ENCODE results near the gene LY86.

Gene LY86

GRCh38 chr6:6656287-6656686, 67.8 kb downstream of the LY86 start:
- Histone ChIP-seq H3K9me2 (replicated peaks; ENCODE audit: control insufficient read depth, low read length) (no peaks in the 10 kb centered on the region), H3K4me2 (ENCODE audit: low read length) (no peak overlapping the region), H4K20me1 (ENCODE audit: control insufficient read depth, insufficient read depth, low read depth, low read length) (no peaks in the 10 kb centered on the region), H3K4me1 (ENCODE audit: control insufficient read depth, low read length) (peaks cover 25% of the 10 kb centered on the region), H3K9me3 (ENCODE audit: control insufficient read depth, insufficient read depth, low read length) (peaks cover 17% of the 10 kb centered on the region), H3K4me3 (ENCODE audit: low read length) (no peak overlapping the region), H3K27ac (ENCODE audit: low read depth, low read length) (no peak overlapping the region), H3K36me3 (ENCODE audit: control insufficient read depth, low read length) (peaks cover 6% of the 10 kb centered on the region), H3F3A (ENCODE audit: control insufficient read depth, insufficient read depth) (no peaks in the 10 kb centered on the region), H3K27me3 (ENCODE audit: control insufficient read depth, low read length) (no peaks in the 10 kb centered on the region), H3K79me2 (ENCODE audit: control insufficient read depth, low read length) (no peaks in the 10 kb centered on the region)
- TF ChIP-seq CTCF (IDR thresholded peaks at IDR 0.05; ENCODE audit: low read depth, low read length, poor library complexity, severe bottlenecking) (no peak), EZH2phosphoT487 (IDR thresholded peaks at IDR 0.05; ENCODE audit: borderline replicate concordance, low read length) (no peak)

GRCh38 chr6:6657085-6657819, 68.7 kb downstream of the LY86 start:
- no peak overlapping the region for H3K27ac ChIP-seq (ENCODE audit: low read depth, low read length)
- H3K36me3 ChIP-seq (ENCODE audit: control insufficient read depth, low read length): peaks cover 6% of the 10 kb centered on the region
- peaks cover 17% of the 10 kb centered on the region for H3K9me3 ChIP-seq (ENCODE audit: control insufficient read depth, insufficient read depth, low read length)
- H3K27me3 ChIP-seq (ENCODE audit: control insufficient read depth, low read length): no peaks in the 10 kb centered on the region
- H3K79me2 ChIP-seq (ENCODE audit: control insufficient read depth, low read length): no peaks in the 10 kb centered on the region
- H3K9me2 ChIP-seq (replicated peaks; ENCODE audit: control insufficient read depth, low read length): no peaks in the 10 kb centered on the region
- no peak overlapping the region for H3K4me3 ChIP-seq (ENCODE audit: low read length)
- H3K4me1 ChIP-seq (ENCODE audit: control insufficient read depth, low read length): peaks cover 25% of the 10 kb centered on the region
- no peaks in the 10 kb centered on the region for H4K20me1 ChIP-seq (ENCODE audit: control insufficient read depth, insufficient read depth, low read depth, low read length)
- H3F3A ChIP-seq (ENCODE audit: control insufficient read depth, insufficient read depth): no peaks in the 10 kb centered on the region
- no peak for TF ChIP-seq EZH2phosphoT487 (IDR thresholded peaks at IDR 0.05; ENCODE audit: borderline replicate concordance, low read length)
- no peak for TF ChIP-seq CTCF (IDR thresholded peaks at IDR 0.05; ENCODE audit: low read depth, low read length, poor library complexity, severe bottlenecking)
- no peak overlapping the region for H3K4me2 ChIP-seq (ENCODE audit: low read length)

GRCh38 chr6:6657820-6658217, 69.3 kb downstream of the LY86 start:
- H3K4me1 ChIP-seq (ENCODE audit: control insufficient read depth, low read length): peaks cover 25% of the 10 kb centered on the region
- H3K4me2 ChIP-seq (ENCODE audit: low read length): no peak overlapping the region
- TF ChIP-seq CTCF (IDR thresholded peaks at IDR 0.05; ENCODE audit: low read depth, low read length, poor library complexity, severe bottlenecking): no peak
- no peak for TF ChIP-seq EZH2phosphoT487 (IDR thresholded peaks at IDR 0.05; ENCODE audit: borderline replicate concordance, low read length)
- no peak overlapping the region for H3K27ac ChIP-seq (ENCODE audit: low read depth, low read length)
- no peaks in the 10 kb centered on the region for H3K9me2 ChIP-seq (replicated peaks; ENCODE audit: control insufficient read depth, low read length)
- peaks cover 17% of the 10 kb centered on the region for H3K9me3 ChIP-seq (ENCODE audit: control insufficient read depth, insufficient read depth, low read length)
- peaks cover 6% of the 10 kb centered on the region for H3K36me3 ChIP-seq (ENCODE audit: control insufficient read depth, low read length)
- H3F3A ChIP-seq (ENCODE audit: control insufficient read depth, insufficient read depth): no peaks in the 10 kb centered on the region
- H3K79me2 ChIP-seq (ENCODE audit: control insufficient read depth, low read length): no peaks in the 10 kb centered on the region
- no peak overlapping the region for H3K4me3 ChIP-seq (ENCODE audit: low read length)
- no peaks in the 10 kb centered on the region for H4K20me1 ChIP-seq (ENCODE audit: control insufficient read depth, insufficient read depth, low read depth, low read length)
- no peaks in the 10 kb centered on the region for H3K27me3 ChIP-seq (ENCODE audit: control insufficient read depth, low read length)

All from DOHH2 (cell line).